ENCODE measurements around the gene MACROD1.

Gene MACROD1

GRCh38 chr11:64021757-64022093 lies 144.2 kb downstream of the MACROD1 start:
- Mint-ChIP-seq H3K27ac (no peak overlapping the region), H3K36me3 (ENCODE audit: low read depth) (no peaks in the 10 kb centered on the region), H3K4me3 (no peak overlapping the region), H3K4me1 (peaks cover 34% of the 10 kb centered on the region), H3K27me3 (ENCODE audit: low read depth, poor library complexity) (peaks cover 57% of the 10 kb centered on the region), H3K9me3 (no peaks in the 10 kb centered on the region)
- DNase-seq: no peak
- TF ChIP-seq CTCF (IDR thresholded peaks at IDR 0.05): no peak

DNA sequence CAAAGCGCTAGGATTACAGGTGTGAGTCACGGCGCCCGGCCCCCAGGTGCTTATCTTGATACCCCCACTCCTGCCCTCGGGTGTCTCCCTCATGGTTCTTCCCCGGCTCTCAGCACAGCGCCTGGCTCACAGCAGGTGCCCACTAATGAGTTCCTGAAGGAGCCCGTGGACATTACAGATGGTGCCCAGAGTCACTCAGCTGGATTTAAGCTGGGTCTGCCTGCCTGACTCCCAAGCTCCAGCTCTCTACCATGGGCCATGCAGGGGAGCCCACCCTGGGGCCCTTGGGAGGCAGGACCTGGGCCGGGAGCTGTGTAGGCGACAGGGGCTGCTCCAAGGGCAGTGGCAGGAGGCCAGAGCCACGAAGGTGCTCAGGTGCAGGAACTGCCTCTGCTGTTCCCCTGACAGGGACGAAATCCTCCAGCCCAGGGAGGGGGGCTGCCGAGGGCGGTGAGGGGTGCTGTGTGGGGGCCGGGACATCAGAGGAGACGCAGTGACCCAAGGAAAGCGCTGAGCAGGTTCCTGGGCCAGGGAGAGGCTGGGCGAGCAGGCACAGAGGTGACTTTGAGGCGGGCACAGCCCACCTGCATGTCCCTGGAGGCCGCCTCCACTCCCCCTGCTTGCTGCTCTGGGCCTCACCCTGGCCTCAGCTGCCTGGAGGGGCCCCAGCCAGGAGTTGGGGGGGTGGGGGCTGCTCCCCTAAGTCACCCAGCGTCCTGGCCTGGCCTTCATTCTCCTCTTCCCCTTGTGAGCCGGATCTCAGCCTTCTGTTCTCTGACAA lies 144.7 kb downstream of the MACROD1 start:
- H3K27ac Mint-ChIP-seq: no peak overlapping the region
- no peak overlapping the region for H3K4me3 Mint-ChIP-seq
- no peak for TF ChIP-seq CTCF (IDR thresholded peaks at IDR 0.05)

GRCh38 chr11:64019106-64020037 lies 146.5 kb downstream of the MACROD1 start:
- Mint-ChIP-seq H3K9me3 (no peaks in the 10 kb centered on the region), H3K36me3 (ENCODE audit: low read depth) (no peaks in the 10 kb centered on the region), H3K27me3 (ENCODE audit: low read depth, poor library complexity) (peaks cover 56% of the 10 kb centered on the region), H3K4me3 (no peak overlapping the region), H3K4me1 (peaks cover 34% of the 10 kb centered on the region), H3K27ac (no peak overlapping the region)
- no peak for TF ChIP-seq CTCF (IDR thresholded peaks at IDR 0.05)
- DNase-seq: no peak

More for the DNA sequence above, 144.7 kb downstream of the MACROD1 start:
- no peak for DNase-seq
- Mint-ChIP-seq H3K27me3 (ENCODE audit: low read depth, poor library complexity) (peaks cover 59% of the 10 kb centered on the region), H3K9me3 (no peaks in the 10 kb centered on the region), H3K4me1 (peaks cover 30% of the 10 kb centered on the region), H3K36me3 (ENCODE audit: low read depth) (no peaks in the 10 kb centered on the region)

DNA sequence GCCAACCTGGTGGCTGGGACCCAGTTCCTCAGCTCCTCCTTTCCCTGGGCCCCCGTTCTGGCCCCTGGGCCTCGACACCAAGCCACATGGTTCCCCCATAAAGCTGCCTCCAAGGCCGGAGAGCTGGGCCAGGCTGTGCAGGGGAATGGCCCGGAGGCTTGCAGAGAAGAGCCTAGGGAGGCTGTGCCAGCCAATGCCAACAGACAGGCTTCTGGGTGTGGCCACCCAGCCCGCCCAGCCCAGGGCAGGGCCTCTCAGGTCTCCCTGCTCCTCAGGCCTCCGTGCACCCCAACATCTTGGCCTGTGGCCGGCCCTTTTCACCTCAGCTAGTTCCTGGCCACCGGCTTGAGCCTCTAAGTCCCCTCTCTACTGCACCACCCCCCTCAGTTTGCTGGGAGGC lies 147.6 kb downstream of the MACROD1 start:
- no peak for TF ChIP-seq CTCF (IDR thresholded peaks at IDR 0.05)
- Mint-ChIP-seq H3K9me3 (no peaks in the 10 kb centered on the region), H3K27me3 (ENCODE audit: low read depth, poor library complexity) (peaks cover 58% of the 10 kb centered on the region), H3K4me1 (peaks cover 35% of the 10 kb centered on the region), H3K27ac (no peak overlapping the region), H3K4me3 (no peak overlapping the region), H3K36me3 (ENCODE audit: low read depth) (no peaks in the 10 kb centered on the region)
- DNase-seq: no peak

- Mint-ChIP-seq H3K27ac (no peak overlapping the region), H3K4me1 (peaks cover 39% of the 10 kb centered on the region), H3K27me3 (ENCODE audit: low read depth, poor library complexity) (peaks cover 60% of the 10 kb centered on the region), H3K4me3 (no peak overlapping the region), H3K9me3 (no peaks in the 10 kb centered on the region), H3K36me3 (ENCODE audit: low read depth) (no peaks in the 10 kb centered on the region)
- no peak for DNase-seq
- TF ChIP-seq CTCF (IDR thresholded peaks at IDR 0.05): no peak
Observed at GRCh38 chr11:64017945-64018224, 148.0 kb downstream of the MACROD1 start.

Data from nephron progenitor cell (in vitro differentiated cells).